22Rv1 (cell line): ENCODE results near the gene IMPA2.
A peak's percentile ranks its signal among the peaks of the same experiment; 100 is the strongest.
"Not testable (repeated sequence)": the region's sequence is repeated elsewhere in the genome, so short reads cannot be mapped to it uniquely, and the experiment has no call there.

ENCODE experiments used
- H3K27ac ChIP-seq: fragments of 450-650 bp; 2 replicates; pipeline ENCODE4 v1.5.1; 2017
- ZFX ChIP-seq: fragments of 450-650 bp; IDR thresholded peaks from 2 replicates; pipeline ENCODE4 v1.6.1; 2017; ENCODE audit warnings: antibody characterized with exemption, borderline replicate concordance
- TF ChIP-seq, protein P1 (sequence below): fragments of 450-650 bp; IDR thresholded peaks from 2 replicates; pipeline ENCODE4 v1.5.1; 2017; ENCODE audit warnings: mild to moderate bottlenecking

The IMPA2 gene

DNA sequence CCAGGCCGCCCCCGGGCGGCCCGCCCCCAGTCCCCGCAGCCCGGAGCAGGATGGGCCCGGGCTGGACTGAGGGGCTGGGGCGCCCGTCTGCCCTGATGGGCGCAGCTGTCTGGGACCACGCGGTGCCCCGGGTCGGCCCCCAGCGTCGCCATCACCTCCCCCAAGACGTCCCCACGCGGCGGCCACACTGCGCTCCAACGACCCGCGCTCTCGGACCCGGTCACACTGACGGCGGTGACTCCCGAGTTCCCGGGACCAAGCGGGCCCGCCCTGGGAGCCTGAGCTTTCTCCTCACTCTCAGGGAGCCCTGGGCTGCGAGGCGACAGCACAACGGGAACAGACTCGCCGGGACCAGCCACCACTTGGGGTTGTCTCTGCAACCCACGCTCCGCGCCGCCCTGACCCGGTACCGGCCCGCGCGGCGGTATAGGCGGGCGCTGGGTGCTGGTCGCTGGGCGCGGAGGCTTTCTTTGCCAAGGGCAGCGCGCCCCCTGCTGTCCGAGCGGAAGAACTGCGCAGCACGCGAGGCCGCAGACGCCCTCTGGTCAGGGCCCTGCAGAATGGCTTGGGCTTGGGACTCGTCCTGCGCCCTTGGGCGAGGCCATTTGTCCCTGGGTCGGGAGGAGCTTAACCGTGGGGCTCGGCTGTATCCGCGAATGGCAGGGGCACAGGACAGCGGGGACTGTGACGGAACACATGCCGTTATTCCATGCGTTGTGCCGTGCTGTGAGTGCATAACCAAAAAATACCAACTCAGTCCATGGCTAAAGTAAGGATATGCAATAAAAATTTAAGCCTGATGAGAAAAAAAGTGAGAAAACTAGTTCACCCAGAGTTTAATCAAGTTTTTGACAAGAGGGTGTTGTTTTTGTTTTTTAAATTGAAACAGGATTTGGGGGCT is 57.6 kb downstream of the IMPA2 start:
- no peak overlapping the region for H3K27ac ChIP-seq
- TF ChIP-seq, protein P1, sequence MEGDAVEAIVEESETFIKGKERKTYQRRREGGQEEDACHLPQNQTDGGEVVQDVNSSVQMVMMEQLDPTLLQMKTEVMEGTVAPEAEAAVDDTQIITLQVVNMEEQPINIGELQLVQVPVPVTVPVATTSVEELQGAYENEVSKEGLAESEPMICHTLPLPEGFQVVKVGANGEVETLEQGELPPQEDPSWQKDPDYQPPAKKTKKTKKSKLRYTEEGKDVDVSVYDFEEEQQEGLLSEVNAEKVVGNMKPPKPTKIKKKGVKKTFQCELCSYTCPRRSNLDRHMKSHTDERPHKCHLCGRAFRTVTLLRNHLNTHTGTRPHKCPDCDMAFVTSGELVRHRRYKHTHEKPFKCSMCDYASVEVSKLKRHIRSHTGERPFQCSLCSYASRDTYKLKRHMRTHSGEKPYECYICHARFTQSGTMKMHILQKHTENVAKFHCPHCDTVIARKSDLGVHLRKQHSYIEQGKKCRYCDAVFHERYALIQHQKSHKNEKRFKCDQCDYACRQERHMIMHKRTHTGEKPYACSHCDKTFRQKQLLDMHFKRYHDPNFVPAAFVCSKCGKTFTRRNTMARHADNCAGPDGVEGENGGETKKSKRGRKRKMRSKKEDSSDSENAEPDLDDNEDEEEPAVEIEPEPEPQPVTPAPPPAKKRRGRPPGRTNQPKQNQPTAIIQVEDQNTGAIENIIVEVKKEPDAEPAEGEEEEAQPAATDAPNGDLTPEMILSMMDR, result peak; percentile 96
- TF ChIP-seq ZFX, result no peak

DNA sequence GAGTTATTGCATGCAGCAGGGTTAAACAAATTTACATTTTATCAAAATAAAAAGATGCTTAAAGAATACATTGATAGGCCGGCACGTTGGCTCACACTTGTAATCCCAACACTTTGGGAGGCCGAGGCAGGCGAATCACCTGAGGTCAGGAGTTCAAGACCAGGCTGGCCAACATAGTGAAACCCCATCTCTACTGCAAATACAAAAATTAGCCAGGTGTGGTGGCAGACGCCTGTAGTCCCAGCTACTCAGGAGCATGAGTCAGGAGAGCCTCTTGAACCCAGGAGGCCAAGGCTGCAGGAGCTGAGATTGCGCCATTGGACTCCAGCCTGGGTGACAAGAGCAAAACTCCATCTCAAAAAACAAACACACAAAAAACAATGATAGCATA is 58.2 kb downstream of the IMPA2 start:
- not testable (repeated sequence) for H3K27ac ChIP-seq

DNA sequence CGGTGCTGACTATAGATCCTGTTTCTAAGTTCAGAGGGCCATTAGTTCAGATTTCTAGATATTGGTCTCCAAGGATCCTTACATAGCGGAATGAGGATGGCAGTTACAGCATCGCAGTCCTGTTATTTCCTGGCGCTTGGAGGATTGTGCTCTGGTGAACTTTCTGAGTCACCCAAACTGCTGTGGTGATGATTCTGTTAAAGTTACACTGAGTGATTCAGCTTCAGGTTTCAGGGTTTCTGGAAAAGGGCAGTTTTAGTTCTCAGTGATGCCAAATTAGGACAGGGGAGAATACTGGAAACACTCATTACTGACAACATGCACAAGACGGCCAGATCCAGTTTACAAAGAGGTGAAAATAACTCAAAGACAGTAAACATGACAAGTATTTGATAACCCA is 60.3 kb downstream of the IMPA2 start:
- TF ChIP-seq, protein P1, result no peak
- TF ChIP-seq ZFX, result no peak
- H3K27ac ChIP-seq, result no peak overlapping the region

DNA sequence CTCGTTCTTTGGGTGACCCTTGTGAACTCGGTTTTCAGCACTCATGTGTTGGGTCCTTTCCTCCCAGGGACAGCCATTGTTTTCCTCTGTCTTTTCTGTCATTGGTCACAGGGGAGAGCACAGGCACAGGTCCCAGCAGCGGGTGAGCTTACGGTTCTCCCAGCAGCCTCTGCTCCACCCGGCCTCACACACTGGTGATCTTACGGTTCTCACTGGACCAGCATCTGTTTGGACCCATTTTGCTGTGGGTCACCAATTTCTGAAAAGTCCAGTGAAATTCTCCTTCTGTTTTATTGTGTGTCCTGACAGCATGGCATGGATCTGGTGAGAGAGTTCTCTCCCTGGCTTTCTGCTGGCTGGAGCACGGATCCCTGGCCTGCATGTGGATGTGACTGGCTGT is 62.5 kb downstream of the IMPA2 start:
- TF ChIP-seq, protein P1, result no peak
- no peak for TF ChIP-seq ZFX
- H3K27ac ChIP-seq, result no peak overlapping the region

DNA sequence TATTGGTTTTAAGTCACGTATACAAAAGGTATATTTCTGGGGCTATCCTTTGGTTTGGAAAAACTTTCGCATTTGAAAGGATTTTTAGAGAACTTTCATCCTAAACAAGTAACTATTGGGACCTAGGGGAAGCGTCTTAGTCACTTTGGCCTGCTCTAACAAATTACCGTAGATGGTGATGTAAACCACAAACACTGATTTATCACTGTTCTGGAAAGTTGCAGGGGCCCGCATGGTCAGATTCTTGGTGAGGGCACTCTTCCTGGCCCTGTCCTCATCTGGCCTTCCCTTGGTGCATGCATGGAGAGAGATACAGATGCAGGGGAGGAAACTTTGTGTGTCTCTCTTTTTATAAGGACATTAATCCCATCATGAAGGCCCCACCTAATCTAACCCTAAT is 63.3 kb downstream of the IMPA2 start:
- no peak for TF ChIP-seq ZFX
- TF ChIP-seq, protein P1, result no peak
- no peak overlapping the region for H3K27ac ChIP-seq

DNA sequence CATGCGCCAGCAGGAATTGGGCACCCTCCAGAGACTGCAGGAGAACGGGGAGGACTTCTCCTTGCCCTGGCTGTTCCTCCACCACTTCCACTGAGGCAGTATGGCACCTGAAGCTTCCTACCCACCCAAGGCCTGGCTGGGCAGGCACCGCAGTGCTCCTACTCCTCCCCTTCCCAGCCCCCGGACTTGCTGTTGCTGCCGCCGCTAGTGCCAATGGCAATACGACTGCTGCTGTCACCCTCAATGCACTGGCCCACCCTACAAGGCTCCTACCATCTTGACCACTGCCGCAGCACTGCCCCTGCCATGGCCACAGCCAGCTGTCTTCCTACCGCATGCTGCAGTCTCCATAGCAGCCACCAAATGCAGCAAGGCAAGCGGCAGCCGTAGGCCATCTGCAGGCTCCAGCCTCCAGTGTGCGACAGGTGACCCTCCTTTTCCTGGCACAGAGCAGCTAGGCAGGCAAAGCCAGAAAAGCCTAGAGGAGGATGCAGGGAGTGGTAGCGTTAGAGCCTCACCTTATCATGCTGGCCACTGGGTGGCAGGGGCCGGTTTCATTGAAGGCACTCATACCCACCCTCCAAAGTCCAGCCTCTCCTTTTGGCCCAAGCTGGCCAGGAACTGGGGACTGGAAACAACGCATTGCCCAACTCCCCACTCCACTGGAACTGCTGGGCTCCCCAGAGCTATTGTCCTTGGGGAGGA is 64.9 kb downstream of the IMPA2 start:
- H3K27ac ChIP-seq, result no peak overlapping the region
- TF ChIP-seq, protein P1, result no peak
- TF ChIP-seq ZFX, result no peak

DNA sequence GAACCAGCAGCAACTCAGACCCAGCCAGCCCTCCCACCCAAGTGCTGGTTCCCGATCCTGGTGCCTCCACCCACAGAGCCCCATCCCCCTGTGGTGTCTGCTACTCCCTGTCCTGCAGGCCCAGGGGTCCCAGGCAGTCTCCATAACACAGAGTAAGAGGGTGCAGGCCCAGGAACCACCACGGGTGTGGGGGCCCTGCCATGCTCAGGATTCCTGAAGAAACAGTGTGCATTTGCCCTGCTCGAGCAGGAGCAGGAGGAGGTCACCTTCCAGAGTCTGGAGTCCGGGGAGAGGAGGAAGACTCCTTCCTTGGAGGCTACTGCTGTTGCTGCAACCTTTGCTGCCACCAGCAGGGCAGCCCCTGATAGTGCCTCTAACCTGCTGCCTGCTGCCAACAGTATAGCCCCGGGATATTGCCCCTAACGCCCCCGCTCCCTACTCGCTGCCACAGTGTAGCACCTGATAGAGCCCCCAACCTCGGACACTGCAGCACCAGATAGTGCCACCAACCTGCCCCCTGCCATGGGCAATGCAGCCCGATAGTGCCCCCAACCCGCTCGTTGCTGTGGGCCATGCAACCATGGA is 65.5 kb downstream of the IMPA2 start:
- H3K27ac ChIP-seq, result no peak overlapping the region
- TF ChIP-seq, protein P1, result no peak
- TF ChIP-seq ZFX, result no peak
